HEK293 (cell line): ENCODE data around the gene ADCY1.

Source experiments
- BCL11A ChIP-seq: fragments of 450-650 bp; formaldehyde crosslinking; IDR thresholded peaks from 2 replicates; pipeline ENCODE4 v1.5.1; 2016; ENCODE audit warnings: low read depth, missing biosample characterization, missing genetic modification characterization
- KLF16 ChIP-seq: fragments of 450-650 bp; formaldehyde crosslinking; IDR thresholded peaks from 2 replicates; pipeline ENCODE4 v1.5.1; 2017; ENCODE audit warnings: missing biosample characterization, missing genetic modification characterization
- MYNN ChIP-seq: fragments of 450-650 bp; formaldehyde crosslinking; IDR thresholded peaks from 2 replicates; pipeline ENCODE4 v1.5.1; 2016; ENCODE audit warnings: missing biosample characterization, missing genetic modification characterization, borderline replicate concordance
- YY1 ChIP-seq: fragments of 450-650 bp; formaldehyde crosslinking; IDR thresholded peaks from 2 replicates; pipeline ENCODE4 v1.5.1; 2018; ENCODE audit warnings: missing biosample characterization, missing genetic modification characterization
- ZBTB20 ChIP-seq: fragments of 450-650 bp; formaldehyde crosslinking; IDR thresholded peaks from 2 replicates; pipeline ENCODE4 v1.5.1; 2016; ENCODE audit warnings: missing biosample characterization, missing genetic modification characterization
- ZBTB48 ChIP-seq: fragments of 450-650 bp; formaldehyde crosslinking; IDR thresholded peaks from 2 replicates; pipeline ENCODE4 v1.5.1; 2016; ENCODE audit warnings: missing biosample characterization, missing genetic modification characterization
- ZNF121 ChIP-seq: fragments of 450-650 bp; formaldehyde crosslinking; IDR thresholded peaks from 2 replicates; pipeline ENCODE4 v1.5.1; 2016; ENCODE audit warnings: missing biosample characterization, missing genetic modification characterization
- ZNF292 ChIP-seq: fragments of 450-650 bp; formaldehyde crosslinking; IDR thresholded peaks from 2 replicates; pipeline ENCODE4 v1.5.1; 2016; ENCODE audit warnings: low read depth, missing biosample characterization, missing genetic modification characterization, borderline replicate concordance
- ZNF501 ChIP-seq: fragments of 450-650 bp; formaldehyde crosslinking; IDR thresholded peaks from 2 replicates; pipeline ENCODE4 v1.5.1; 2016; ENCODE audit warnings: missing biosample characterization, missing genetic modification characterization
- ZNF624 ChIP-seq: fragments of 450-650 bp; formaldehyde crosslinking; IDR thresholded peaks from 2 replicates; pipeline ENCODE4 v1.5.1; 2017; ENCODE audit warnings: missing biosample characterization, missing genetic modification characterization
- TF ChIP-seq, protein P1 (sequence below): fragments of 450-650 bp; formaldehyde crosslinking; IDR thresholded peaks from 2 replicates; pipeline ENCODE4 v1.5.1; 2016; ENCODE audit warnings: missing biosample characterization, missing genetic modification characterization
- TF ChIP-seq, protein P2 (sequence below): fragments of 450-650 bp; formaldehyde crosslinking; IDR thresholded peaks from 2 replicates; pipeline ENCODE4 v1.5.1; 2016; ENCODE audit warnings: missing biosample characterization, missing genetic modification characterization
- TF ChIP-seq, protein P3 (sequence below): fragments of 450-650 bp; formaldehyde crosslinking; IDR thresholded peaks from 2 replicates; pipeline ENCODE4 v1.5.1; 2016; ENCODE audit warnings: missing biosample characterization, missing genetic modification characterization, borderline replicate concordance

DNA sequence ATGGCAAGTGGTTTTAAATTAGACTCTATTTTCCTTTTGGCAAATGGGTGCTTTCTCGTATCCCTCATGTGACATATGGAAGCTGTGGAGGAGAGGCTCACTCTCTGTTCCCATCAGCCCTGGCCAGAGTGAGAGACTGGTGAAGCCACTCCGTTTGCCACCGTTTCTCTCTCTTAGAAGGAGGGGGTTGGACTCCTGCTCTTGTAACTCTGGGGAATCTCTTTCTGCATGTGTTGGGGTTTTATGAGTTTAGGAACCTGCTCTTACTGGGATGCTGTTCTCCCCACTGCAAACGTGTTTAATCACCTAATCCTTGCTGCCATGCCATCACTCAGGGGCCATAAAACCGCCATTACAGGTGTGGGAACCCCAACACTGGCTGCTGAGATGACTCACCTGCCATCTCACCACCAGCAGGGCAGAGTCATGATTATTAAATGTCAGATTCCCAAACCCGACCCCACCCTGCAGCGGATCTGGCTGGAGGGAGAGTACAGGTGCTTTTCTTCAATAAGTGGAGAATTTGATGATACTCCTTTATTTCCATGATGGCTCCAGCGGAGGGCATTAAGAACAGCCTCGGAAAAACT, 103.2 kb downstream of the ADCY1 start:
- TF ChIP-seq ZNF624 (tag by site-specific recombination) (no peak), ZNF121 (tag by site-specific recombination) (no peak), BCL11A (tag by site-specific recombination) (no peak), ZNF292 (tag by site-specific recombination) (no peak), ZNF501 (tag by site-specific recombination) (no peak), MYNN (tag by site-specific recombination) (no peak), YY1 (tag by site-specific recombination) (no peak), ZBTB20 (no peak), KLF16 (tag by site-specific recombination) (no peak), ZBTB48 (no peak)
- TF ChIP-seq, protein P1, sequence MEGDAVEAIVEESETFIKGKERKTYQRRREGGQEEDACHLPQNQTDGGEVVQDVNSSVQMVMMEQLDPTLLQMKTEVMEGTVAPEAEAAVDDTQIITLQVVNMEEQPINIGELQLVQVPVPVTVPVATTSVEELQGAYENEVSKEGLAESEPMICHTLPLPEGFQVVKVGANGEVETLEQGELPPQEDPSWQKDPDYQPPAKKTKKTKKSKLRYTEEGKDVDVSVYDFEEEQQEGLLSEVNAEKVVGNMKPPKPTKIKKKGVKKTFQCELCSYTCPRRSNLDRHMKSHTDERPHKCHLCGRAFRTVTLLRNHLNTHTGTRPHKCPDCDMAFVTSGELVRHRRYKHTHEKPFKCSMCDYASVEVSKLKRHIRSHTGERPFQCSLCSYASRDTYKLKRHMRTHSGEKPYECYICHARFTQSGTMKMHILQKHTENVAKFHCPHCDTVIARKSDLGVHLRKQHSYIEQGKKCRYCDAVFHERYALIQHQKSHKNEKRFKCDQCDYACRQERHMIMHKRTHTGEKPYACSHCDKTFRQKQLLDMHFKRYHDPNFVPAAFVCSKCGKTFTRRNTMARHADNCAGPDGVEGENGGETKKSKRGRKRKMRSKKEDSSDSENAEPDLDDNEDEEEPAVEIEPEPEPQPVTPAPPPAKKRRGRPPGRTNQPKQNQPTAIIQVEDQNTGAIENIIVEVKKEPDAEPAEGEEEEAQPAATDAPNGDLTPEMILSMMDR (tag by site-specific recombination) = no peak
- TF ChIP-seq, protein P2, sequence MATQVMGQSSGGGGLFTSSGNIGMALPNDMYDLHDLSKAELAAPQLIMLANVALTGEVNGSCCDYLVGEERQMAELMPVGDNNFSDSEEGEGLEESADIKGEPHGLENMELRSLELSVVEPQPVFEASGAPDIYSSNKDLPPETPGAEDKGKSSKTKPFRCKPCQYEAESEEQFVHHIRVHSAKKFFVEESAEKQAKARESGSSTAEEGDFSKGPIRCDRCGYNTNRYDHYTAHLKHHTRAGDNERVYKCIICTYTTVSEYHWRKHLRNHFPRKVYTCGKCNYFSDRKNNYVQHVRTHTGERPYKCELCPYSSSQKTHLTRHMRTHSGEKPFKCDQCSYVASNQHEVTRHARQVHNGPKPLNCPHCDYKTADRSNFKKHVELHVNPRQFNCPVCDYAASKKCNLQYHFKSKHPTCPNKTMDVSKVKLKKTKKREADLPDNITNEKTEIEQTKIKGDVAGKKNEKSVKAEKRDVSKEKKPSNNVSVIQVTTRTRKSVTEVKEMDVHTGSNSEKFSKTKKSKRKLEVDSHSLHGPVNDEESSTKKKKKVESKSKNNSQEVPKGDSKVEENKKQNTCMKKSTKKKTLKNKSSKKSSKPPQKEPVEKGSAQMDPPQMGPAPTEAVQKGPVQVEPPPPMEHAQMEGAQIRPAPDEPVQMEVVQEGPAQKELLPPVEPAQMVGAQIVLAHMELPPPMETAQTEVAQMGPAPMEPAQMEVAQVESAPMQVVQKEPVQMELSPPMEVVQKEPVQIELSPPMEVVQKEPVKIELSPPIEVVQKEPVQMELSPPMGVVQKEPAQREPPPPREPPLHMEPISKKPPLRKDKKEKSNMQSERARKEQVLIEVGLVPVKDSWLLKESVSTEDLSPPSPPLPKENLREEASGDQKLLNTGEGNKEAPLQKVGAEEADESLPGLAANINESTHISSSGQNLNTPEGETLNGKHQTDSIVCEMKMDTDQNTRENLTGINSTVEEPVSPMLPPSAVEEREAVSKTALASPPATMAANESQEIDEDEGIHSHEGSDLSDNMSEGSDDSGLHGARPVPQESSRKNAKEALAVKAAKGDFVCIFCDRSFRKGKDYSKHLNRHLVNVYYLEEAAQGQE (tag by site-specific recombination) = no peak
- TF ChIP-seq, protein P3, sequence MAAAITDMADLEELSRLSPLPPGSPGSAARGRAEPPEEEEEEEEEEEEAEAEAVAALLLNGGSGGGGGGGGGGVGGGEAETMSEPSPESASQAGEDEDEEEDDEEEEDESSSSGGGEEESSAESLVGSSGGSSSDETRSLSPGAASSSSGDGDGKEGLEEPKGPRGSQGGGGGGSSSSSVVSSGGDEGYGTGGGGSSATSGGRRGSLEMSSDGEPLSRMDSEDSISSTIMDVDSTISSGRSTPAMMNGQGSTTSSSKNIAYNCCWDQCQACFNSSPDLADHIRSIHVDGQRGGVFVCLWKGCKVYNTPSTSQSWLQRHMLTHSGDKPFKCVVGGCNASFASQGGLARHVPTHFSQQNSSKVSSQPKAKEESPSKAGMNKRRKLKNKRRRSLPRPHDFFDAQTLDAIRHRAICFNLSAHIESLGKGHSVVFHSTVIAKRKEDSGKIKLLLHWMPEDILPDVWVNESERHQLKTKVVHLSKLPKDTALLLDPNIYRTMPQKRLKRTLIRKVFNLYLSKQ (tag by site-specific recombination) = no peak
